Measurements from ENCODE around the gene SYT17.
"Not testable (repeated sequence)": the region's sequence is repeated elsewhere in the genome, so short reads cannot be mapped to it uniquely, and the experiment has no call there.

SYT17 gene

GRCh38 chr16:19186408-19186807 lies 18.4 kb downstream of the SYT17 start:
- no peak for DNase-seq (ENCODE audit: low read depth)
- H3K4me3 ChIP-seq (replicated peaks; ENCODE audit: low read depth, low read length), result no peak overlapping the region
- TF ChIP-seq, protein P1, sequence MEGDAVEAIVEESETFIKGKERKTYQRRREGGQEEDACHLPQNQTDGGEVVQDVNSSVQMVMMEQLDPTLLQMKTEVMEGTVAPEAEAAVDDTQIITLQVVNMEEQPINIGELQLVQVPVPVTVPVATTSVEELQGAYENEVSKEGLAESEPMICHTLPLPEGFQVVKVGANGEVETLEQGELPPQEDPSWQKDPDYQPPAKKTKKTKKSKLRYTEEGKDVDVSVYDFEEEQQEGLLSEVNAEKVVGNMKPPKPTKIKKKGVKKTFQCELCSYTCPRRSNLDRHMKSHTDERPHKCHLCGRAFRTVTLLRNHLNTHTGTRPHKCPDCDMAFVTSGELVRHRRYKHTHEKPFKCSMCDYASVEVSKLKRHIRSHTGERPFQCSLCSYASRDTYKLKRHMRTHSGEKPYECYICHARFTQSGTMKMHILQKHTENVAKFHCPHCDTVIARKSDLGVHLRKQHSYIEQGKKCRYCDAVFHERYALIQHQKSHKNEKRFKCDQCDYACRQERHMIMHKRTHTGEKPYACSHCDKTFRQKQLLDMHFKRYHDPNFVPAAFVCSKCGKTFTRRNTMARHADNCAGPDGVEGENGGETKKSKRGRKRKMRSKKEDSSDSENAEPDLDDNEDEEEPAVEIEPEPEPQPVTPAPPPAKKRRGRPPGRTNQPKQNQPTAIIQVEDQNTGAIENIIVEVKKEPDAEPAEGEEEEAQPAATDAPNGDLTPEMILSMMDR (IDR thresholded peaks at IDR 0.05; ENCODE audit: low read length, missing control alignments), result no peak

GRCh38 chr16:19187961-19188360 lies 19.9 kb downstream of the SYT17 start:
- H3K4me3 ChIP-seq (replicated peaks; ENCODE audit: low read depth, low read length); DNase-seq (ENCODE audit: low read depth): not testable (repeated sequence)

DNA sequence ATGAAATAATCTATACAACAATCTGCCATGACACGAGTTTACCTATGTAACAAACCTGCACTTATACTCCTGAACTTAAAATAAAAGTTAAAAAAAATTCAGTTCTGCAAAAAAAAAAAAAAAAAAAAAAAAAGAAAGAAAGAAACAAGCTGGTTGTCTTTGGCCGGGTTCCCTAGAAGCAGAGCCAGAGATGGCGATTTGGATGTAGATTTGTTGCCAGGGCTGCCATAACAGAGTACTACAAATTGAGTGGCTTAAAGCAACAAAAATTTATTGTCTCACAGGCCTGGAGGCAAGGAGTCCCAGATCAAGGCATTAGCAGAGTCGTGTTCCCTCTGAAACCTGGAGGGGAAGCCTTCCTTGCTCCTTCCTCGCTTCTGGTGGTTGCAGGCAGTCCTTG lies 20.4 kb downstream of the SYT17 start:
- DNase-seq (ENCODE audit: low read depth), result no peak
- no peak overlapping the region for H3K4me3 ChIP-seq (replicated peaks; ENCODE audit: low read depth, low read length)
- TF ChIP-seq, protein P1 (IDR thresholded peaks at IDR 0.05; ENCODE audit: low read length, missing control alignments), result no peak

DNA sequence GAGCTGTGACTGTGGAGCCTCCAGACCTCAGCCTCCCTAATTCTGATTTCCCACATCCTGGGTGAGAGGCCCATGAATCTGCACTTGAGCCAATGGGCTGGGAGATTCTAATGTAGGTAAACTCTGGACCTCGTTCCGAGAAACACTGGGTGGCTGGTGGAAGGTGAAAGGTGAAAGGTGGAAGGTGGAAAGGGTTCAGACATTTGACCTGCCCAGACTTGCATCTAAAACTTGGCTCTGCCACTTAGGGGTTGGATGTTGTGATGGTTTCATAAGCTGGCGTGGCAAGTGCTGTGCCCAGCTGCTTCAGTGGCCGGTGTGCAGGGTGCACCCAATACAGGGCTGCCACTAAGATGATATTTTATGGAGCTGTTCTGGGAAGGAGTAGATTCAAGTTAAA lies 24.8 kb downstream of the SYT17 start:
- no peak for DNase-seq (ENCODE audit: low read depth)
- TF ChIP-seq, protein P1 (IDR thresholded peaks at IDR 0.05; ENCODE audit: low read length, missing control alignments), result no peak
- H3K4me3 ChIP-seq (replicated peaks; ENCODE audit: low read depth, low read length), result no peak overlapping the region

DNA sequence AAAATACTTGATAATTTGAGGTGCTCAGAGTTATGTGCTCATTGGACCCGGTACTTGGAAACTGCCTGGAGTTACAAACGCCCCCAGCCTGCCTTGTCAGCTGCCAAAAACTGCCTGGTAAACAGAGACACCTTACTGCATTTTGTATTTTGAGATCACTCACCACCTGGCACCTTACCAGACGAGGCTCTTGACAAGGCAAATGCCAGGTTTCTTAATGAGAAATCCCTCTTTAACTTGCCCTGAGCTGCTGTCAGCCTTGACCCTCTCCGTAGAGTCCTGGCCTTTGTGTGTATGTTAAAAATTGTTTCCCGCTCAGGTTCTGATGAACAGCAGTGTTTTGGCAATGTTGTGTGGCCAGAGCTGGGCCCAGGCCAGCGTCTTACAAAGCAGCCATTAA lies 28.8 kb downstream of the SYT17 start:
- no peak for DNase-seq (ENCODE audit: low read depth)
- H3K4me3 ChIP-seq (replicated peaks; ENCODE audit: low read depth, low read length), result no peak overlapping the region
- TF ChIP-seq, protein P1 (IDR thresholded peaks at IDR 0.05; ENCODE audit: low read length, missing control alignments), result no peak

GRCh38 chr16:19203374-19203966 lies 35.4 kb downstream of the SYT17 start:
- no peak for DNase-seq (ENCODE audit: low read depth)
- TF ChIP-seq, protein P1 (IDR thresholded peaks at IDR 0.05; ENCODE audit: low read length, missing control alignments), result no peak
- H3K4me3 ChIP-seq (replicated peaks; ENCODE audit: low read depth, low read length), result no peak overlapping the region

DNA sequence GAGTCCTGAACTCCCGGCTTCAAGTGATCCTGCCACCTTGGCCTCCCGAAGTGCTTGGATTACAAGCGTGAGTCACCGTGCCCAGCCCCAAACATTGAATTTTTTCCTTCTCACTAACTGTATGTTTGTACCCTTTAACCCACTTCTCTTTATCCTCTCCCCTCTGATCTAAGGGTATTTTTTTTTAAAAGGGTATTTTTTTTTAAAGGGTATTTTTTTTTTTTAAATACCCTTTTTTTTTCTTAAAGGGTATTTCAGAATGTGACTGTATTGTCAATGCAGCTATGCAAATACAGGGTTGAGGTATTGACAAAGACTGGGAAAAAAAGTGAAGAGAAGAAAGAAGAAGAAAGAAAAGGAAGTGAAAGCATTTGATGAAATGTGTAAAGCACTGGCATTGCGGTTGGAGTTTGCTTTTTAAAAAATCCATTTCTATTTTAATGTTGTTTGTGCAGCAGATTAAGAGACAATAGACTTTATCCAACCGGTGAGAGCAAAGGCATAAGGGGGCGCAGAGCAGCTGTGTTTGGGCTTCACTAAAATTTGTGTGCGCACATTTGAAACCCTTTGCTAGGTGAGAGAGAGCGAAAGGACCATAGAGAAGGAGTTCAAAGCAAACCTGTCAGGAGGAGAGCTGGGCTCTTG lies 42.4 kb downstream of the SYT17 start:
- TF ChIP-seq, protein P1 (IDR thresholded peaks at IDR 0.05; ENCODE audit: low read length, missing control alignments), result no peak
- no peak for DNase-seq (ENCODE audit: low read depth)
- H3K4me3 ChIP-seq (replicated peaks; ENCODE audit: low read depth, low read length), result no peak overlapping the region

All from fibroblast of pulmonary artery (primary cell).